ENCODE results near the gene PIPOX. TPM values are rescaled to one million over a fixed set of nuclear protein-coding genes. Genes with fewer than 3 reads are reported as not detected.
A peak's percentile ranks its signal among the peaks of the same experiment; 100 is the strongest.

Gene PIPOX, protein sequence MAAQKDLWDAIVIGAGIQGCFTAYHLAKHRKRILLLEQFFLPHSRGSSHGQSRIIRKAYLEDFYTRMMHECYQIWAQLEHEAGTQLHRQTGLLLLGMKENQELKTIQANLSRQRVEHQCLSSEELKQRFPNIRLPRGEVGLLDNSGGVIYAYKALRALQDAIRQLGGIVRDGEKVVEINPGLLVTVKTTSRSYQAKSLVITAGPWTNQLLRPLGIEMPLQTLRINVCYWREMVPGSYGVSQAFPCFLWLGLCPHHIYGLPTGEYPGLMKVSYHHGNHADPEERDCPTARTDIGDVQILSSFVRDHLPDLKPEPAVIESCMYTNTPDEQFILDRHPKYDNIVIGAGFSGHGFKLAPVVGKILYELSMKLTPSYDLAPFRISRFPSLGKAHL
- 2.7 TPM for polyA plus RNA-seq (2013, experiment 1 of 2)
- polyA plus RNA-seq (2013, experiment 2 of 2), result 2.9 TPM

DNA sequence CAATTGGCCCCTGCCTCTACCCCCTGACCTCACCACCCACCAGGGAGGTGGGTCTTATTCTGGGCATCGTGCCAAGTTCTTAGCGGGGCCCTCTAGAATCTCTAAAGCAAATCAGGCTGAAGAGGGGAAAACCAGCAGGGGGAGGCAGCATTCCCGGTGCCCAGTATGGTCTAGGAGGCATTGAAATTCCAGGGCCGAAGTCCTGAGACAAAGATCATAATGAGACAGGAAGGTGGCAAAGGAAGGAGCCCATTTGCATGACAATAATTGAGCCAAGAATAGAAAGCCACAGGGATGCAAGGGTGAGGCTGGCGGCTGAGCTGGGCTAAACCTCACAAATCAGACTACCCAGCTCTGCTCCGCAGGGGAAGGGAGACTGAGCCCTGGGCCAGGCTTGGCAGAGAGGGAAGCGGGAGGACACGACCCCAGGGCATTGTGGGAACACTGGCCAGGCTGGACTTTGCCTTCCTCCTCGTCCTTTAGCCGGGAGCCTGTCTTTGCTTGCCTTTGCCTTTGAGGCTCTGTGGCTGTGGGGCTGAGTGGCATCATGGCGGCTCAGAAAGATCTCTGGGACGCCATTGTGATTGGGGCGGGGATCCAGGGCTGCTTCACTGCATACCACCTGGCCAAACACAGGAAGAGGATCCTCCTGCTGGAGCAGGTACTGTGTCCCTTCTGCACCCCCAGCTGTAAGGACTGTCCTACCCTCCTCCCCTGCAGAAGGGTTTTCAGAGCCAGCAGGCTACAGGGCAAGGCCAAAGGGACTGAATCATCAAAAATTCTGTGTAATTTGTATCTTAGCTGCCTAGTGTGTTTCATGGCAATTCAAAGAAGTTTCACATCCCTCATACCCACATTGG lies at the start of gene PIPOX:
PIPOX (plus strand) TSS at position 463 of the 860 bp plus-strand sequence; CDS start at position 548, 85 bp downstream.
- Histone ChIP-seq H4K8ac (ENCODE audit: low read depth, low read length) (peak within 1 kb of the TSS; percentile 20), H2AK5ac (ENCODE audit: low read depth, low read length) (peak within 1 kb of the TSS; percentile 16)

DNA sequence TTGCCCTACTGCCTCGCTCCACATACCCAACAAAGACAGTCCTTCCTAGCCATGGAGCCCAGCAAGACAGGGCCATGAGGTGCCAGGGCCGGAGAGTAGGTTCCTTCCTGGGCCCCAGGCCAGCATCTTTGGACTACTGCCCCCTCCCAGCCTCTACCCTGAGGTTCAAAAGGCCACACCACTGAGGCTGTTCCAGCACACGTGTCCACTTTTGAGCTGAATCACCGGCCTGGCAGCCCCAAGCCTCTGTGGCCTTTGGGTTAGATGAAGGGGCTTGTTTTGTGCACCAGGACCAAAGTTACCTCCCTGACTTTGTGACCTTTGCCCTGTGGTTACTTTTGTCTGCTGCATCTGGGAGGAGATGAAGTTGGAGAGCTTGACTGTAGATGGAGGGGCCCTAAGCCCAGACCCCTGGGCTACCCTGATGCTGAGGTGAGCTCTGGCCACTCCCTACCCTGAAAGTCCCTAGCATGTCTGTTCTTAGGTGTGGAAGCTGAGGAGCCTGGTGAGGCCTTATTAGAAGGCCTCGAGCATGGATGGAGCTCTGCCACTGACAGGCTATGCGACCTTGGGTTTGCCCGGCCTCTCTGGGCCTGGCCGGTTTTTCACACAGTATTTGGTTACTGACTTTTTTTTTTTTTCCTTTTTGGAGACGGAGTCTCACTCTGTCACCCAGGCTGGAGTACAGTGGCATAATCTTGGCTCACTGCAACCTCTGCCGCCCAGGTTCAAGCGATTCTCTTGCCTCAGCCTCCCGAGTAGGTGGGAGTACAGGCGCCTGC lies 49.1 kb upstream of the PIPOX start:
- Histone ChIP-seq H3K23ac (ENCODE audit: low read depth, low read length, poor library complexity) (peak overlapping the region; percentile 5), H3K9me3 (replicated peaks in 1 of 2; ENCODE audit: control insufficient read depth in 2 of 2, insufficient read depth in 1 of 2, low read depth in 1 of 2, low read length in 2 of 2) (no peaks in the 10 kb centered on the region), H3K79me1 (ENCODE audit: low read depth, low read length) (no peaks in the 10 kb centered on the region), H3K4ac (ENCODE audit: low read length) (no peak overlapping the region), H3K14ac (ENCODE audit: low read length) (no peak overlapping the region), H3K9ac (ENCODE audit: low read depth, low read length, poor library complexity) (no peak overlapping the region), H3K27ac (replicated peaks; ENCODE audit: low read length) (no peak overlapping the region), H2AK5ac (ENCODE audit: low read depth, low read length) (peak overlapping the region; percentile 53), H3K4me1 (ENCODE audit: control insufficient read depth in 2 of 2, insufficient read depth in 1 of 2, low read depth in 1 of 2, low read length in 2 of 2) (peaks cover 6 to 20% of the 10 kb centered on the region in 2 donors), H3K27me3 (ENCODE audit: control insufficient read depth in 3 of 3, insufficient read depth in 3 of 3, low read depth in 1 of 3, low read length in 3 of 3) (peaks cover 0 to 9% (median 0%) of the 10 kb centered on the region in 3 experiments), H4K8ac (ENCODE audit: low read depth, low read length) (no peak overlapping the region), H2BK15ac (ENCODE audit: low read length) (peak overlapping the region; percentile 40), H3K4me2 (ENCODE audit: insufficient read depth, low read length, poor library complexity, severe bottlenecking) (no peak overlapping the region), H3K36me3 (replicated peaks in 1 of 2; ENCODE audit: control insufficient read depth in 2 of 2, insufficient read depth in 2 of 2, low read length in 2 of 2) (no peaks in the 10 kb centered on the region), H2BK5ac (ENCODE audit: low read length) (no peak overlapping the region), H3K4me3 (ENCODE audit: low read length in 2 of 2) (peak overlapping the region in 1 of 2 donors; percentile 24), H3K18ac (ENCODE audit: low read length) (peak overlapping the region; percentile 35), H4K91ac (ENCODE audit: low read depth, low read length, poor library complexity) (no peak overlapping the region), H2BK120ac (ENCODE audit: low read depth, low read length) (no peak overlapping the region), H2BK12ac (ENCODE audit: low read length) (no peak overlapping the region), H2AFZ (ENCODE audit: low read length) (no peak overlapping the region)
- WGBS, 2 donors (ENCODE audit: extremely low coverage in 2 of 2, insufficient read length in 2 of 2, insufficient replicate concordance in 1 of 2), result no CpG with 5 or more reads among the region's 13 CpGs
- no peak for DNase-seq (ENCODE audit: low spot score)

More for the DNA sequence above, at the start of gene PIPOX:
- H3K27me3 ChIP-seq (ENCODE audit: control insufficient read depth in 3 of 3, insufficient read depth in 3 of 3, low read depth in 1 of 3, low read length in 3 of 3), result no peaks in the 10 kb centered on the region
- H2BK5ac ChIP-seq (ENCODE audit: low read length), result peak within 1 kb of the TSS; percentile 93
- H3K4ac ChIP-seq (ENCODE audit: low read length), result peak within 1 kb of the TSS; percentile 66
- H2AFZ ChIP-seq (ENCODE audit: low read length), result peak within 1 kb of the TSS; percentile 86
- peaks cover 20 to 67% of the 10 kb centered on the region in 2 donors for H3K4me1 ChIP-seq (ENCODE audit: control insufficient read depth in 2 of 2, insufficient read depth in 1 of 2, low read depth in 1 of 2, low read length in 2 of 2)
- H2BK12ac ChIP-seq (ENCODE audit: low read length), result no peak within 1 kb of the TSS
- H3K27ac ChIP-seq (replicated peaks; ENCODE audit: low read length), result peak within 1 kb of the TSS; percentile 64
- peak within 1 kb of the TSS; percentile 11 for H3K4me2 ChIP-seq (ENCODE audit: insufficient read depth, low read length, poor library complexity, severe bottlenecking)
- no peaks in the 10 kb centered on the region for H3K36me3 ChIP-seq (replicated peaks in 1 of 2; ENCODE audit: control insufficient read depth in 2 of 2, insufficient read depth in 2 of 2, low read length in 2 of 2)
- peak within 1 kb of the TSS; percentile 56 for H2BK15ac ChIP-seq (ENCODE audit: low read length)
- no peak within 1 kb of the TSS for H3K23ac ChIP-seq (ENCODE audit: low read depth, low read length, poor library complexity)
- H3K18ac ChIP-seq (ENCODE audit: low read length), result peak within 1 kb of the TSS; percentile 97
- WGBS, 2 donors (ENCODE audit: extremely low coverage in 2 of 2, insufficient read length in 2 of 2, insufficient replicate concordance in 1 of 2), result no CpG with 5 or more reads among the region's 13 CpGs
- DNase-seq (ENCODE audit: low spot score), result peak; percentile 63
- H3K9ac ChIP-seq (ENCODE audit: low read depth, low read length, poor library complexity), result peak within 1 kb of the TSS; percentile 63
- no peak within 1 kb of the TSS for H3K14ac ChIP-seq (ENCODE audit: low read length)
- no peak within 1 kb of the TSS for H4K91ac ChIP-seq (ENCODE audit: low read depth, low read length, poor library complexity)
- peak within 1 kb of the TSS; percentile 93 for H2BK120ac ChIP-seq (ENCODE audit: low read depth, low read length)
- no peaks in the 10 kb centered on the region for H3K79me1 ChIP-seq (ENCODE audit: low read depth, low read length)
- peak within 1 kb of the TSS in 1 of 2 donors; percentile 26 for H3K4me3 ChIP-seq (ENCODE audit: low read length in 2 of 2)
- H3K9me3 ChIP-seq (replicated peaks in 1 of 2; ENCODE audit: control insufficient read depth in 2 of 2, insufficient read depth in 1 of 2, low read depth in 1 of 2, low read length in 2 of 2), result no peaks in the 10 kb centered on the region

DNA sequence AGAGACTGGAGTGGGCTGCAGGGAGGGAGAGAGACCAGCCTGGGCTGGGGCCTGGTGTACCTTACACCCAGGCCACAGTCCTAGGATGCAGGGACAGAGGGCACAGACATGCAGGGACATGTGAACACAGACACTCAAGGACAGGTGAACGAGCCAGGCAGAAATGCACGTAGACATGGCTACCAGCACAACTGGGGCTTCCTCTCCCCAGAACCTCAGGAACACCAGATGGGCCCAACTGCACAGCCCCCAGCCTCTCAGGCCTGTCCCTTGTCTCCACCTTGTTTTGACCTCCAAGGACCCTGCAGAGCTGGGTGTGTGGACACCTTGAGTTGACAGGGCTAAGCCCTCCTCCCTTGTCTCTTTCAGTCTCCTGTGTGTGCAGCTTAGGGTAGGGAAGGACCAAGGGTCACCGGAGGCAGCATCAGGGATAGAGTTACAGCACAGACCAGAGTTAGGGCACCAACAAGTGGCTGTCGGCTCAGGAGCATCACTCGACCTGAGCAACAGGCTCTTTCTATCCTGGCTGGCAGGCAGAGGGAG lies 46.3 kb upstream of the PIPOX start:
- Histone ChIP-seq H3K36me3 (replicated peaks in 1 of 2; ENCODE audit: control insufficient read depth in 2 of 2, insufficient read depth in 2 of 2, low read length in 2 of 2) (no peaks in the 10 kb centered on the region), H3K23ac (ENCODE audit: low read depth, low read length, poor library complexity) (peak overlapping the region; percentile 52), H3K27me3 (ENCODE audit: control insufficient read depth in 3 of 3, insufficient read depth in 3 of 3, low read depth in 1 of 3, low read length in 3 of 3) (peaks cover 0 to 25% (median 0%) of the 10 kb centered on the region in 3 experiments), H3K79me1 (ENCODE audit: low read depth, low read length) (no peaks in the 10 kb centered on the region), H3K27ac (replicated peaks; ENCODE audit: low read length) (no peak overlapping the region), H3K18ac (ENCODE audit: low read length) (peak overlapping the region; percentile 73), H2BK15ac (ENCODE audit: low read length) (peak overlapping the region; percentile 81), H3K4me1 (ENCODE audit: control insufficient read depth in 2 of 2, insufficient read depth in 1 of 2, low read depth in 1 of 2, low read length in 2 of 2) (peaks cover 6 to 20% of the 10 kb centered on the region in 2 donors), H2AFZ (ENCODE audit: low read length) (no peak overlapping the region), H2BK12ac (ENCODE audit: low read length) (no peak overlapping the region), H3K9ac (ENCODE audit: low read depth, low read length, poor library complexity) (no peak overlapping the region), H3K14ac (ENCODE audit: low read length) (no peak overlapping the region), H4K8ac (ENCODE audit: low read depth, low read length) (no peak overlapping the region), H3K4ac (ENCODE audit: low read length) (no peak overlapping the region), H2AK5ac (ENCODE audit: low read depth, low read length) (peak overlapping the region; percentile 89), H3K4me3 (ENCODE audit: low read length in 2 of 2) (no peak overlapping the region), H3K4me2 (ENCODE audit: insufficient read depth, low read length, poor library complexity, severe bottlenecking) (no peak overlapping the region), H3K9me3 (replicated peaks in 1 of 2; ENCODE audit: control insufficient read depth in 2 of 2, insufficient read depth in 1 of 2, low read depth in 1 of 2, low read length in 2 of 2) (no peaks in the 10 kb centered on the region), H2BK120ac (ENCODE audit: low read depth, low read length) (no peak overlapping the region), H4K91ac (ENCODE audit: low read depth, low read length, poor library complexity) (no peak overlapping the region), H2BK5ac (ENCODE audit: low read length) (peak overlapping the region; percentile 44)
- DNase-seq (ENCODE audit: low spot score), result no peak
- no CpG with 5 or more reads among the region's 5 CpGs for WGBS, 2 donors (ENCODE audit: extremely low coverage in 2 of 2, insufficient read length in 2 of 2, insufficient replicate concordance in 1 of 2)

All from neuronal stem cell (in vitro differentiated cells).